ENCODE measurements around the gene HOXC10.

GRCh38 chr12:53994264-53995001 lies 9.5 kb downstream of the HOXC10 start:
- no peak for TF ChIP-seq CTCF (IDR thresholded peaks at IDR 0.05)
- TF ChIP-seq POLR2A (IDR thresholded peaks at IDR 0.05): no peak
- no peak for TF ChIP-seq EP300 (IDR thresholded peaks at IDR 0.05; ENCODE audit: low read depth)

Data from transverse colon (tissue), 3 donors.